Uterus (tissue), 2 donors: ENCODE measurements around the gene MPIG6B.

Experiments used
- POLR2A ChIP-seq, 2 donors: fragments of 450-650 bp; IDR thresholded peaks; one replicate each; pipeline ENCODE4 v1.6.1; 2016; ENCODE audit warnings: antibody characterized with exemption in 2 of 2, mild to moderate bottlenecking in 1 of 2, moderate library complexity in 1 of 2
- TF ChIP-seq, protein P1 (sequence below), 4 experiments: fragments of 200-600 bp in 2 of 4; fragments of 450-650 bp in 2 of 4; sonication (generic) in 2 of 4; IDR thresholded peaks; one replicate each; pipeline ENCODE4 v1.5.1; 2016 to 2019; ENCODE audit warnings: antibody characterized with exemption in 4 of 4, mild to moderate bottlenecking in 2 of 4, moderate library complexity in 1 of 4

DNA sequence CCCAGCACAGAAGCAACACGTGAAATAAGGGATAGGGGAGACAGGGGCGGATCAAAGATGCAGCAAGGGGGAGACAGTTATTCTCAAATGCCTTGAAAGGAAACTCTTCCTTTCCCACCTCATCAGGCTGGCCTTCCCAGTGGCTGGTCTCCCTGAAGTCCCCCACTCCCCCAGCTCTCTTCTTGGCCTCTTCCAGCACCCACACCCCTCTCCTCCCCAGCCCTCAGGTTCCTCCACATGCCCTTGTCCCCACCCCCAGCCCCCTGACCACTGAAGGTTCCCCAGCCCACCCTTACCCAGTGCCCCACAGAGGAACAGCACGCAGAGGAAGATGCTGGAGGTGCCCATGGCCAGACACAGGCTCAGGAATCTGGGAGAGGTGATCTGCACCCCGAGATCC, 9.7 kb upstream of the MPIG6B start:
- TF ChIP-seq, protein P1, sequence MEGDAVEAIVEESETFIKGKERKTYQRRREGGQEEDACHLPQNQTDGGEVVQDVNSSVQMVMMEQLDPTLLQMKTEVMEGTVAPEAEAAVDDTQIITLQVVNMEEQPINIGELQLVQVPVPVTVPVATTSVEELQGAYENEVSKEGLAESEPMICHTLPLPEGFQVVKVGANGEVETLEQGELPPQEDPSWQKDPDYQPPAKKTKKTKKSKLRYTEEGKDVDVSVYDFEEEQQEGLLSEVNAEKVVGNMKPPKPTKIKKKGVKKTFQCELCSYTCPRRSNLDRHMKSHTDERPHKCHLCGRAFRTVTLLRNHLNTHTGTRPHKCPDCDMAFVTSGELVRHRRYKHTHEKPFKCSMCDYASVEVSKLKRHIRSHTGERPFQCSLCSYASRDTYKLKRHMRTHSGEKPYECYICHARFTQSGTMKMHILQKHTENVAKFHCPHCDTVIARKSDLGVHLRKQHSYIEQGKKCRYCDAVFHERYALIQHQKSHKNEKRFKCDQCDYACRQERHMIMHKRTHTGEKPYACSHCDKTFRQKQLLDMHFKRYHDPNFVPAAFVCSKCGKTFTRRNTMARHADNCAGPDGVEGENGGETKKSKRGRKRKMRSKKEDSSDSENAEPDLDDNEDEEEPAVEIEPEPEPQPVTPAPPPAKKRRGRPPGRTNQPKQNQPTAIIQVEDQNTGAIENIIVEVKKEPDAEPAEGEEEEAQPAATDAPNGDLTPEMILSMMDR (IDR thresholded peaks at IDR 0.05) = no peak
- no peak for TF ChIP-seq POLR2A (IDR thresholded peaks at IDR 0.05)
